Activated T-cell treated with anti-CD3 and anti-CD28 coated beads, Interleukin-2, amount 50 U/mL, for 4 hours (primary cell): Measurements from ENCODE around the gene TENM3. TPM values are rescaled to one million over a fixed set of nuclear protein-coding genes. Genes with fewer than 3 reads are reported as not detected.
"Not testable (repeated sequence)": the region's sequence is repeated elsewhere in the genome, so short reads cannot be mapped to it uniquely, and the experiment has no call there.

Experiments
- ATAC-seq, 2 donors: fragments of 200-7000 bp; cut with Tn5 transposase; one replicate each; pipeline ENCODE4 v1.10.0; 2021
- DNase-seq: peaks from one replicate; pipeline ENCODE4 v3.0.0-alpha.2; 2020
- H3K27me3 Mint-ChIP-seq: one replicate; pipeline ENCODE4 v1.8.0; 2021; ENCODE audit warnings: low read depth, mixed read lengths
- H3K36me3 Mint-ChIP-seq: one replicate; pipeline ENCODE4 v1.8.0; 2022; ENCODE audit warnings: mixed read lengths; ENCODE audit not compliant: insufficient read depth
- H3K4me1 Mint-ChIP-seq: one replicate; pipeline ENCODE4 v1.8.0; 2021; ENCODE audit warnings: low read depth, mixed read lengths
- H3K4me3 Mint-ChIP-seq: one replicate; pipeline ENCODE4 v1.8.0; 2021; ENCODE audit warnings: mild to moderate bottlenecking, moderate library complexity, mixed read lengths
- H3K9me3 Mint-ChIP-seq: one replicate; pipeline ENCODE4 v1.8.0; 2021; ENCODE audit warnings: mixed read lengths
- total RNA-seq, 3 donors: library from RNA; stranded (reverse); gene quantifications; one replicate each; pipeline ENCODE4 v1.2.1, GENCODE V29; 2021

The TENM3 gene
- total RNA-seq, 3 donors from 2014 or later, result 0.03 to 0.14 (median 0.13) TPM

DNA sequence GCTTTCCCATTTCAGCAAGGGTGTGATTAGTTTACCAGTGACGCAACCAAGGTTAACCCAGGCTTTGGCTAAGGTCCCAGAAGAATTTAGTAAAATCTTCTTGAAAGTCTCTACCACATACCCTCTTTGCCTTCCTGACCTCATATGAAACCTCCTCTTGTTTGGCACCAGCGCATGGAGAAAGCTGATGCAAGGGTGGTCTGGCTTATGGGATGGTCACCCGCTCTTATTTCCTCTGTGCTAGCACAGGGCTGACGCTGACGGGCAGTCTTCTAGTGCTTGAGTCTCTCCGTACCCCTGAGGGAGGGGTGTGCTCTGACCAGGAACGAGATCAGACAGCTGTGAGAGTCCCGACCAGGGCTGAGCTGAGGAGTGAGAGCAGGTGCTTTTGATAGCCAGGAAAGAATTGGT is 137.6 kb downstream of the TENM3 start:
- no peak for ATAC-seq
- Mint-ChIP-seq H3K36me3 (no peaks in the 10 kb centered on the region), H3K27me3 (no peaks in the 10 kb centered on the region), H3K9me3 (no peaks in the 10 kb centered on the region), H3K4me1 (no peaks in the 10 kb centered on the region), H3K4me3 (no peak overlapping the region)
- no peak for DNase-seq

DNA sequence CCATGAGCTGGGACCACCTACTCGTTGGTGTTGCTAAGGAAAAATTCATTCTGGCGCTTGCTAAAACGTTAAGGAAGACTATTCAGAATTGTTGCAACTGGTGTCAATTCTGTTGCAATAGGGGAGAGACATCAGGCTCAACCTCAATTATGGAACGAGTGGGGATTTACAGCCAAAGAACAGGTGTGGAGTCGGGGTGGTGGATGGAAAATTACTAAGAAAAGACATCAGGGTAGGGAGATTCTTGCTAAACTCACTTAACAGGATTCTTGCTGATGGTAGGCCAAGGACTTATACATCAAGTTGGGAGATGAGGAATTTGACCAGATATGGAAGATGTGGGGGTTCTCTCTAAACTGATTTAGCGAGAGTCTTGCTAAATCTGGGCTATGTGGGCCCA is 139.7 kb downstream of the TENM3 start:
- DNase-seq (no peak), ATAC-seq (no peak)
- Mint-ChIP-seq H3K4me3 (no peak overlapping the region), H3K36me3 (no peaks in the 10 kb centered on the region), H3K4me1 (no peaks in the 10 kb centered on the region), H3K27me3 (no peaks in the 10 kb centered on the region), H3K9me3 (no peaks in the 10 kb centered on the region)

- Mint-ChIP-seq H3K36me3 (no peaks in the 10 kb centered on the region), H3K9me3 (no peaks in the 10 kb centered on the region), H3K4me3 (no peak overlapping the region), H3K27me3 (no peaks in the 10 kb centered on the region), H3K4me1 (no peaks in the 10 kb centered on the region)
- DNase-seq (no peak), ATAC-seq (no peak)
Observed at GRCh38 chr4:182384631-182385091, 141.5 kb downstream of the TENM3 start.

DNA sequence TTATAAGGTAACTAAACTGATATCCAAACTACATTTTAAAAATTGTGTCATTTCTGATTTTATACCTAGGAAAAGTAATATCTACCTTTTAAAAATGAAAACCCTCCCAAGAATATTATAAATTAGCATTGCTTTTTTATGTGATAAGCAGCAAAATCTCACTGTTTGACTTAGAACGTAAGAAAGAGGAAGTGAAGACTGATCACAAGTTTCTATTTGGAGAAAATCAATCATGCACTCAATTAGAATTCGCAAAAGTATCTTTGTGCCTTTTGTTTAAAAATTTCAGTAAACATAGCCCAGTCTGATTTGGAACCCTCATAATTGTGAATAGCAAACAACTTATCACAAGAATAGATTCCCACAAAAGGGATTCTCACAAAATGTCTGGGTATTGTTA is 142.7 kb downstream of the TENM3 start:
- Mint-ChIP-seq H3K27me3 (no peaks in the 10 kb centered on the region), H3K4me1 (no peaks in the 10 kb centered on the region), H3K4me3 (no peak overlapping the region), H3K36me3 (no peaks in the 10 kb centered on the region), H3K9me3 (no peaks in the 10 kb centered on the region)
- no peak for ATAC-seq
- DNase-seq, result no peak

- H3K27me3 Mint-ChIP-seq, H3K9me3 Mint-ChIP-seq, DNase-seq, ATAC-seq, H3K4me3 Mint-ChIP-seq, H3K4me1 Mint-ChIP-seq, H3K36me3 Mint-ChIP-seq: not testable (repeated sequence)
Observed at GRCh38 chr4:182386576-182386975, 143.4 kb downstream of the TENM3 start.

GRCh38 chr4:182391111-182391684 is 148.0 kb downstream of the TENM3 start:
- Mint-ChIP-seq H3K4me1 (no peaks in the 10 kb centered on the region), H3K4me3 (no peak overlapping the region), H3K36me3 (no peaks in the 10 kb centered on the region), H3K9me3 (no peaks in the 10 kb centered on the region), H3K27me3 (no peaks in the 10 kb centered on the region)
- DNase-seq, result no peak
- no peak for ATAC-seq

DNA sequence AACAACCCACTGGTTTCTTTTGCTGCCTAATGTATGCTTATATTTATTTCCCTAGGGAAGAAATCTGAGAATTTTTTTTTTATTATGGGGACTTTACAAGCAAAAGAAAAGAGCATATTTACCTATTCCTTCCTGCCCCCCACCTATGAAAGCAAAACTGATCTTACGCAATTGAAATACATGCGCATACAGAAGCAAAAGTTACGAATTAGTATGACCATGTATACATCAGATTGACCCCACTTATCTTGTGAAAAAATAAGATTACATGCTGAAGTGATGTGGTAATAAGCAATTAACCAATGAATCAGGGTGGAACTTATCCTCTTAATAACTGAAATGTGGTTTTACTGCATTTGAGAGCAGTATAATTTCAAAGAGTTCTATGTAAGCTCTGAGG is 151.0 kb downstream of the TENM3 start:
- no peaks in the 10 kb centered on the region for H3K4me1 Mint-ChIP-seq
- no peaks in the 10 kb centered on the region for H3K36me3 Mint-ChIP-seq
- DNase-seq (no peak), ATAC-seq (no peak)
- H3K4me3 Mint-ChIP-seq, result no peak overlapping the region
- H3K9me3 Mint-ChIP-seq, result no peaks in the 10 kb centered on the region
- no peaks in the 10 kb centered on the region for H3K27me3 Mint-ChIP-seq

GRCh38 chr4:182400081-182400480 is 156.9 kb downstream of the TENM3 start:
- H3K36me3 Mint-ChIP-seq, result no peaks in the 10 kb centered on the region
- no peak for ATAC-seq
- no peaks in the 10 kb centered on the region for H3K27me3 Mint-ChIP-seq
- H3K4me3 Mint-ChIP-seq, result no peak overlapping the region
- no peak for DNase-seq
- H3K4me1 Mint-ChIP-seq, result no peaks in the 10 kb centered on the region
- no peaks in the 10 kb centered on the region for H3K9me3 Mint-ChIP-seq

- ATAC-seq (no peak), DNase-seq (no peak)
- Mint-ChIP-seq H3K9me3 (no peaks in the 10 kb centered on the region), H3K36me3 (no peaks in the 10 kb centered on the region), H3K4me3 (no peak overlapping the region), H3K27me3 (no peaks in the 10 kb centered on the region), H3K4me1 (no peaks in the 10 kb centered on the region)
Observed at GRCh38 chr4:182400790-182401189, 157.6 kb downstream of the TENM3 start.

DNA sequence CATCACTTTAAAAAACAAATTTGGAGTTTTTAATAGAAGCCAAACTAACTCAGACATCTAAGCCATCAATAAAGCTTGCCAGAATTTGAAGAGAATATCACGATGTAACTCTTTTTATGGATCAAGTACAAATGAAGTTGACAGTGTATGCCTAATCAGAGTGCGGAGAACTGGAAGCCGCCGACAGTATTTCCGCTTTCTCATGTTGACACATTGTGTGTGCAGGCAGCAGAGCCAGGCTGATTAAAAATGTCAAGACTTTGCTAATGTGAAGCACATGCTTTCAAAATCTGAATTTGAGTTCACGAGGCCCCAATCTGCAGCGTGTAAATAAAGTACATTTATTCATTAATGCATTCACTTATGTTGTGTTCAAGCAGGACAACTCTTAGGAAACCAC is 161.2 kb downstream of the TENM3 start:
- H3K4me1 Mint-ChIP-seq, result no peaks in the 10 kb centered on the region
- H3K4me3 Mint-ChIP-seq, result no peak overlapping the region
- no peaks in the 10 kb centered on the region for H3K9me3 Mint-ChIP-seq
- no peak for DNase-seq
- no peak for ATAC-seq
- H3K36me3 Mint-ChIP-seq, result no peaks in the 10 kb centered on the region
- H3K27me3 Mint-ChIP-seq, result peaks cover 5% of the 10 kb centered on the region

GRCh38 chr4:182405087-182405486 is 161.9 kb downstream of the TENM3 start:
- Mint-ChIP-seq H3K36me3 (no peaks in the 10 kb centered on the region), H3K4me1 (no peaks in the 10 kb centered on the region), H3K9me3 (no peaks in the 10 kb centered on the region), H3K4me3 (no peak overlapping the region), H3K27me3 (peaks cover 5% of the 10 kb centered on the region)
- ATAC-seq (no peak), DNase-seq (no peak)

DNA sequence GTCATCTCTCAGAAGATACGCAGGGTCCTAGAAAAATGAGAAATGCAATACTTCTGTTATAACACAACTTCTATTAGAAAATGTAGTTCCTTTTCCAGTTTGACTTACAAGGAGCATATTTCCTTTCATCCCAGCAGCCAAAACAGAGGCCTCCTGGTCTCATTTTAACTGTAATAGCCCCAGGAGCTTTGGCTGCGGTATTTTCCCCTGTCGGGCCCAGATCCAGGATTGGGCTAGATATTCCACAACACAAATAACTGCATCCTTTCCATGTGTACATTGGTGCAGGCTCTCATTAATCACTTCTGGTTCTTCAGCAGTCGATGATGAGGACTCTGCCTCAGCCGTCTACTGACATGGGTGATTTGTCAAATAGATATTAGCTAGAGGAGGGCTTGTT is 166.1 kb downstream of the TENM3 start:
- Mint-ChIP-seq H3K9me3 (peaks cover 13% of the 10 kb centered on the region), H3K27me3 (peaks cover 5% of the 10 kb centered on the region), H3K36me3 (no peaks in the 10 kb centered on the region), H3K4me3 (no peak overlapping the region), H3K4me1 (no peaks in the 10 kb centered on the region)
- DNase-seq (no peak), ATAC-seq (no peak)

GRCh38 chr4:182411391-182411790 is 168.2 kb downstream of the TENM3 start:
- Mint-ChIP-seq H3K4me1 (no peaks in the 10 kb centered on the region), H3K36me3 (no peaks in the 10 kb centered on the region), H3K27me3 (peaks cover 3% of the 10 kb centered on the region), H3K9me3 (peaks cover 13% of the 10 kb centered on the region), H3K4me3 (no peak overlapping the region)
- no peak for DNase-seq
- no peak for ATAC-seq

DNA sequence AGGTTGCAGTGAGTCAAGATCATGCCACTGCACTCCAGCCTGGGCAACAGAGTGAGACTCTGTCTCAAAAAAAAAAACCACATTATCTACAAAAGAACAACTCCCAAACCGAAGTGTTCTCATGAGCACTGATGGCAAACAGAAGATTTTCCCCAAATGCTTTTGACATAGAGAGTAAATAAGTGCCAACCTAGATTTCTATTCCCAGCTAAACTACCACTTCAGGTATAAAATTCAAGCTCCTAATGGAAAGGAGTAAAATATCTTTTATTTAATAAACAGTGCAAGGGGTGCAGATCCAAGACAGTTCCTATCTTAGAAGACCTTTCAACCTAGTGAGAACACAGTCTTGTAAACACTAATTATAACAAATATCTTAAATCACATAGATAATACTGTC is 170.3 kb downstream of the TENM3 start:
- peaks cover 13% of the 10 kb centered on the region for H3K9me3 Mint-ChIP-seq
- H3K27me3 Mint-ChIP-seq, result no peaks in the 10 kb centered on the region
- DNase-seq, result no peak
- H3K4me1 Mint-ChIP-seq, result no peaks in the 10 kb centered on the region
- H3K4me3 Mint-ChIP-seq, result no peak overlapping the region
- ATAC-seq, result no peak
- H3K36me3 Mint-ChIP-seq, result no peaks in the 10 kb centered on the region

DNA sequence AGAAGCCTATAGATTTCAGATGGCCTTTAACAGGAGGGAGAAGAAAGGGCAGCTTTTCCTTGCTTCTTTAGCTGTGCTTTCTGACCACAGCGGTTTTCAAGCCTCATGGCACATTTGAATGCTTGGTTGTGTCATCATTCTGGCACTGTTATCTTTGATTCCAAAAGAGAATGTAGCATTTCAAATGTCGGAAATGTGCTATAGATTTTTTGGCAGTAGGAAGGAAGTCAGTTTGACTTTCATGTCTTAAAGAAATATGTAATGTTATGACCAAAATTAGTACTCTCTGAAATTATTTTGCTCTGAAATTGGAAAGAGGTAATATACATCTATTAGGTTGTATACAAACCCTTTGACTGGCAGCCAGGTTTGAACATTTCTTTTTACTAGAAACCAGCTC is 171.9 kb downstream of the TENM3 start:
- Mint-ChIP-seq H3K27me3 (no peaks in the 10 kb centered on the region), H3K36me3 (no peaks in the 10 kb centered on the region), H3K4me3 (no peak overlapping the region), H3K4me1 (no peaks in the 10 kb centered on the region), H3K9me3 (peaks cover 13% of the 10 kb centered on the region)
- DNase-seq (no peak), ATAC-seq (no peak)

GRCh38 chr4:182416067-182416466 is 172.9 kb downstream of the TENM3 start:
- Mint-ChIP-seq H3K27me3 (no peaks in the 10 kb centered on the region), H3K36me3 (no peaks in the 10 kb centered on the region), H3K4me1 (no peaks in the 10 kb centered on the region), H3K4me3 (no peak overlapping the region), H3K9me3 (peaks cover 13% of the 10 kb centered on the region)
- no peak for ATAC-seq
- no peak for DNase-seq
